CMK (cell line): ENCODE results near the gene GPR132.
"Not testable (repeated sequence)": the region's sequence is repeated elsewhere in the genome, so short reads cannot be mapped to it uniquely, and the experiment has no call there.

Source experiments
- DNase-seq: peaks from one replicate; pipeline ENCODE4 v3.0.0-alpha.2; 2010; ENCODE audit warnings: low read depth

The GPR132 gene

GRCh38 chr14:105075379-105076295, 10.4 kb upstream of the GPR132 start:
- peak; percentile 79 for DNase-seq

GRCh38 chr14:105074601-105075053, 9.4 kb upstream of the GPR132 start:
- no peak for DNase-seq

- DNase-seq: no peak
Observed at GRCh38 chr14:105073720-105074600, 8.7 kb upstream of the GPR132 start.

DNA sequence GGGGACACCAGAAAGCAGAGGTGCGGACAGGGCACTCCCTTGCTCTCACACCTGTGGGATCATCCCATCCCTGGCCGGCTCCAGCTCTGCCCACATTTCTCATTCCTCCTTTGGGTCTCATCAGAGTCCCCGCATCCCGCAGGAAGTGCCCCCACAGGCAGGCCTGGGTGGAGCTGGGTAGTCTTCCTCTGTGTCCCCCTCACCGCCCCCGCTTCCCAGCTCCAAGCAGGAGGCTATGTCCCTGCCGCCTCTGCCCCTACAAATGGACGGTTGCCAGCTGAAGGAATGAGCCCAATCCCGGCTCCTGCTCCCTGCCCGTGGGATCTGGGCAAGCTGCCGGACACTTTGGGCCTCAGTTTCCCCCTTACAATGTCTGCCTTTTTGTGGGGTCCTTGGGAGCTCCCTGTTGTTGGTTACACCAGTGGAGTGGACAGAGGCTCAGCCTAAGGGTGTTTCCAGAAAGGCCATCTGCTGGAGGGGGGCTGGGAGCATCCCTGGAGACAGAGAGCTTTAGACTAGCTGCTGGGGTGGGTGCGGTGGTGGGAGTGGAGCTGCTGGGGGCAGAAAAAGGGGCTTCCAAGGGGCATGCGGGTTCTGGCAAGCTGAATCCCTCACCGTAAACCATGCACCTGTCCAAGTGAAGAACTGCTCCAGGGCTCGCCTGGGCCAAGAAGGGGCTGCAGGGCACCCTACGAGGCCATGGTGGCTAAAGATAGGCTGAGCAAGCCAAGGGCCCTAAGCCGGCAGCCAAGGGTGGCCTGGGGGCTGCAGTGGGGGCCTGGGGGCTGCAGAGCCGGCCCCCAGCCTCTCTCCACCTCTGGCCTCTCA, 7.9 kb upstream of the GPR132 start:
- DNase-seq: no peak

DNA sequence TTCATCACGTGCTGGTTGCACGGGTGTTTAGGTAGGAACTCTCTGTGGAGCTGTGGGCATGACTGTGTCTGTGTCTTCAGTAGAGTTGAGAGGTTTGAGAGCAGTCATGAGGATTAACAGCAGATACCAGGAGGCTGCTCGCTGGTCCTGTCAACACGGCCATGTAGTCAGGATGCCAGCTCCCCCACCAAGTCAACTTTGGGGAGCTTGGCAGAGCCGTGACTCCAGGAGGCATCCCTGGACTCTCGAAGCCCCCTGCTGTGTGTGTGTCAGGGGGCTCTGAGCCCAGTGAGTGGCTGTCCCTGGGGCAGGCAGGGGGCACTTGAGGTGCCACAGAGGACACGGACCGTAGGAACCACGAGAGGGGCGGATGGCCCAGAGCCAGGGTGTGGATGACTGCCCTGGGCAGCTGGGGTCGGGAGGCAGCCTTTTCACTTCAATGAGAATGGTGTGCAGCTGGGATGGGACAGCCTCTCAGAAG, 7.2 kb upstream of the GPR132 start:
- DNase-seq: no peak

DNA sequence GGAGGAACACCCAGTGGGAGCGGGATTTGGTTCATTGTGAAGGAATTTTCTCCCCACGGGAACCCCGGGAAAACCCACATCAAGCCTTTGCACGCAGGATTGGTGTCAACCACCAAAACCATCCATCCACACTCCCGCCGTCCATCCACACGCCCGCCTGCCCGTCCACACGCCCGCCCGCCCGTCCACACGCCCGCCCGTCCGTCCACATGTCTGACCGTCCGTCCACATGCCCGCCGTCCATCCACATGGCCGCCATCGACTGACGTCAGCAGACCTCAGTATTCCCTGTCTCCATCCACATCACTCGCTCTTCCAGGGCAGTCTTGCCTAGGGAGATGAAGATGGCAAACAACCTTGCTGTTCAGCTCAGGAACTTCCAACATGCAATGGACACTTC, 6.7 kb upstream of the GPR132 start:
- DNase-seq: no peak

DNA sequence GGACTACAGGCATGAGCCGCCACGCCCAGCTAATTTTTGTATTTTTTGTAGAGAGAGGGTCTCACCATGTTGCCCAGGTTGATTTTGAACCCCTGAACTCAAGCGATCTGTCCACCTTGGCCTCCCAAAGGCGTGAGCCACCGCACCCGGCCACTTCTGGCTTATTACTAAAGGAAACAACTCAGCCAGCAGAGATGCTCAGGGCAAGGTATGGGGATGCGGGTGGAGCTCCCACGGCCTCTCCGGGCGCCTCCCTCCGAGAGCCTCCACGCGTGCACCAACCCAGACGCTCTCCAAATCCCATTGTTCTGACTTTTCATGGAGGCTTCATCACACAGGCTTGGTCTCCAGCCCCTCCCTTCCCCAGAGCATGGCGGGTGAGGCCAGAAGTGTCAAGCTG, 6.1 kb upstream of the GPR132 start:
- DNase-seq: no peak

DNA sequence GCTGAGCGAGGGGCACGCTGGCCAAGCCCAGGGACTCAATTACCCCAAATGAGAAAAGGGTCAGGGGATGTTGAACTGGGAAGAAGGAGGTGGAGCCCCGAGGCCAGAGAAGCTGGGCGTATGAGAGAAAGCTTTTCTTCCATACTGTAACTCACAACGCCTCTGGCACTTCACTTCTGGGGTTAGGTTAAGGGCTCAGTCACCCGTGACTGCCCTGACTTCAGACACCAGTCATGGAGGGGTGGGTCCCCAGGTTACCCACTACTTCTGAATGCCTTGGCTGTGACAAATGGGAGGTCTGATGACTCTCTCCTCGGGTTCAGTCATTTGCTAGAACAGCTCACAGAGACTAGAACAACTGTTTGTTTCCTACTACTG, 5.5 kb upstream of the GPR132 start:
- DNase-seq: no peak

DNA sequence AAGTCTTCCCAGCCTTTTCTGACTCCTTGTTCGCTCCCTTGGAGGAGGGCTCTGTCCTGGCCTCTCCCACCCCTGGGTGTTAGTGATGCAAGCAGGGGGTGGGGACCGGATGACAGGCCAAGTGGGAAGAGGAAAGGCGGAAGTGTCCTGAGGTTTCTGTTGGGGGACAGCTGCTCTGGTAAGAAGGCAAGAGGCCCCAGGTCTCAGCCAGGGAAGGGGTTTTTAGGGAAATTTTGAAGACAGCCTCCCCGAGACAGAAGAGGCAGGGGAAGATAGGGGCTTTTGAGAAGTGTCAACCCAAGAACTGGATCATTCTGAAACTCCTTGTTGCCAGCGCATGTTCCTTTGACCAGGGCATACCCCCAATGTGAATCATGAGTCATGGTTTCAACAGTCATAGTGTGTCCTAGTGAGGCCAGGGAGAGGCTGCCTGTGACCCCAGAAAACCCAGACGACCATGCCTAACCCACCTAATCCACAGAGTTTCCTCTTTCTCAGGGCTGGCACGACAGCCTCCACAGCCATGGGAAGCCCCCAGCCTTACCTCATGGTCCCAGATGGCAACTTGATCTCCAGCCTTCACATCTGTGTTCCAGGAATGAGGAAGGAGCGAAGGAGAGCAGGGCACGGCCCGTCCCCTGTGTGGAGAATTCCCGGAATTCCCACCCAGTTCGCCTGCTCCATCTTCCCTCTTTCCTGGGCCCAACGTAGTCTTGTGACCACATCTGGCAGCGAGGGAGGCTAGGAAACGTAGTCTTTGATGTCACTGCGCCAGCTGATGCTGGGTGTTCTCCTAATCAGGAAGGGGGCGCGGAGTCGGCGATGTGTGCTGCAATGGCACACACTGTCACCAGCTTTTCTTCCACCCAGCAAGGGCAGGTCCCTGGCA, 4.9 kb upstream of the GPR132 start:
- no peak for DNase-seq

GRCh38 chr14:105069522-105069870, 4.3 kb upstream of the GPR132 start:
- no peak for DNase-seq

- DNase-seq: no peak
Observed at GRCh38 chr14:105068818-105069217, 3.6 kb upstream of the GPR132 start.

DNA sequence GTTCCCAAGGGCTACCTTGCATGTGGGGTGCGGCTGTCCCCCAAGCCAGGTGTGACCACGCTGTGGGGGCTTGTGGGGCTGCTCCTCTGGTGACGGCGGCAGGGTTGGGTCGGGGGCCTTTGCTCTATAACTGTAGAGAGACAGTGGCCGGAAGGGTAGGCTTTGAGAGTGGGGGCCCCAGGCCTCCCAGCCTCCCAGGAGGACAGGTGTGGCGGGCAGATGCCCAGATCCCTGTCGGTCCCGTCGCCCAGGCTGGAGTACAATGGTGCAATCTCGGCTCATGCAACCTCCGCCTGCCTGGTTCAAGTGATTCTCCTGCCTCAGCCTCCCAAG, 2.7 kb upstream of the GPR132 start:
- no peak for DNase-seq

DNA sequence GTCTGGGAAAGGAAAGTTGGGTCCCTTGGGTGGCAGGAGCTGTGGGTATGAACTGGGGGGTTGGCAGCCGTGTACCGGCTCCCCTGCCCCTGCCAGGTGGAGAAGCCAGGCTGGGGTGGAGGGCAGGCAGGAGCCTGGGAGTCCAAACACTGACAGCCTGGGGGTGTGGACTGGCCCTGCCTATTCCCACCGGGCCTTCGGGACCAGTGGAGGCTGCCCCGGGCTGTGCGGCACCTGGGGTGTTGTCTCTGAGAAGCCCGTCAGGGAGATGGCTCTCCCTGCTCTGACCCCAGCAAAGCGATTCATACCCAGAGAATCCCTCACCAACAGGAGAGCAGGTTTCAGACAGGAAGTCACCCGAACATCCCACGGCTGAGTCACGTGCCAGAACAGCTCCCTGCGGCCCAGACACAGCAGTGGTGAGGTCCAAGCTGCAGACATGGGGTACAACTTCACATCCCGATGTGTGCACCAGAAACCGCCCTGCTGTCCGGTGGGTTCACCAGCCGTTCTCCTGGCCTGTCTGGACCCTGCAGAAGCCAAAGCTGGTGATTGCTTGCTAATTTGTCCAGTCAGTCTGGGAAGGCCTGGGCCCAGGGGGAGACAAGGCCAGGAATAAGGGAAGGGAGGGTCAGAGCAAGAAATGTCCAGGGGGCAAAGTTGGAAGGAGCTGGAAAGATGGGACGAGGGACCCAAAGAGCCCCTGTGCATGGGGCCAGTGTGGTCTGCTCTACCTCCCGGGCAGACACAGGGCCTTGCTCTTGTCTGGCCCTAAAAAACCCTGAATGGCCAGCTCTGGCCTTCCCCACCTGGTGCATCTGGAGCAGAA, 2.1 kb upstream of the GPR132 start:
- no peak for DNase-seq

DNA sequence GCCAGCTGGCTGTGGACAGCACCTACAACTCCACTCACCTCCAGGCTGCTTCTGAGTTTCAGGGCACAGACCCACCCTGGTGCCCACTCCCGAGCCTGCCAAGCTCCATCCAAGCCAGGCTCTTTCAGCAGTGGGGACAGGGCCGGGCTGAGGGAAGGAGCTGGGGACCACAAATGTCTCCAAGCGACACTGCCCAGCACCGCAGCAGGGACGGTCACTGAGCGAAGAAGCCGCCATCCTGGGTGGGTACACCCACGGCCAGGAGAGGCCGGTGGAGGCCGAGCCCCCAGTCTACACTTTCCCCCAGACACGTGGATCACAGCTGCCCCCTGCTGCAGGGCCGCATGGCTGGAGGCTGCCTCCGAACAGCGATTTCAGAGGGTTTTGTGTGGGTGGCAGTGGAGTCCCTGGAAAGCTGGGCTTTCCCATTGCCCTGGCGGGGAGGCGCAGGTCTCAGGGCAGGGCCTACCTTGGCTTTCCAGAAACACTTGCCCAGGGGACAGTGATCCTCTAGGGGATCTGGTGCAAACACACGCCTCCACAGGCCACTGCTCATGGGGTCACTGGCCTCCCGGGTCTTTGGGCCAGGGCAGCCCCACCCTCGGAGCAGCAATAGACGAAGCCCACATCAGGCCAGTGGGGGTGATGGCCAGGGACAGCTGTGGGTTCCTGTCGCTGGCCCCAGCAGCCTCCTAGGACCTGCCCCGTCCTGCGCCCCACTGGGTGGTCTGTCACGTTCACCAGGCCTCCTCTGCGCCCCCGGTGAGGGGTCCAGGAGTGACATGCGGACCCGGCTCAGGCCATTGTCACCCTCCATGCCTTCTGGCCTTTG, 1.2 kb upstream of the GPR132 start:
- DNase-seq: no peak

DNA sequence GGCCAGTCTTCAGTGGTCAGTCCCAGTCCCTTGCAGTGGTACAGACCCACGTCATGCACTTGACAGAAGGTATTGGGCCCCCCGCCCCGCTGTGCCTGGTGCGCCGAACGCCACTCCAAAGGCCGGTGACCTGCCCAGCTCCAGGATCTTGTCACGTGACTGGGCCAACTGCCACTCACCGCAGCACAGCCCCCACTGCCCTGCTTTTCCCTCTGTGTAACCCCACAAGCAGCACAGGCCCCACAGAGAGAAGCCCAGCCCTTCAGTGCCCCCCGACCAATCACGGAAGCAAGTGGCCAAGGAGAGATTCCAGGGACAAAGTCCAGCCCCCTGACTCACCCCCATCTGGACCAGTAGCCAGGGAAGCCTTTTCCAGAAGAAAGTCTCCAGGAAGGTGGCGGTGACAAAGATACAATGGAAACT, 498 bp downstream of the GPR132 start:
- DNase-seq: no peak

DNA sequence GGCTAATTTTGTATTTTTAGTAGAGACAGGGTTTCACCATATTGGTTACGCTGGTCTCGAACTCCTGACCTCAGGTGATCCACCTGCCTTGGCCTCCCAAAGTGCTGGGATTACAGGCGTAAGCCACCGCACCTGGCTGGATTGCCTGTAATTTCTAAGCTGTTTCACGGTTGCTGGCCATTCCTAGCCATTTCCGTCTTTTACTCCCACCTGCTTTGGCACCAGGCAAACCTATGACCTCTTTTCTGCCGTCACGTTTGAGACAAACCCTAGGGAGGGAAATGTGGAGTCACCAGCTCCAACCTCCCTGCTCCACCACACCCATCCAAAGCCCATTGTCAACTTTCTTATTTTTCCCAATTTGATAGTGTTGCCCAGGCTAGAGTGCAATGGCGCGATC, 1.2 kb downstream of the GPR132 start:
- DNase-seq: no peak

GRCh38 chr14:105063506-105063905, 1.7 kb downstream of the GPR132 start:
- not testable (repeated sequence) for DNase-seq

DNA sequence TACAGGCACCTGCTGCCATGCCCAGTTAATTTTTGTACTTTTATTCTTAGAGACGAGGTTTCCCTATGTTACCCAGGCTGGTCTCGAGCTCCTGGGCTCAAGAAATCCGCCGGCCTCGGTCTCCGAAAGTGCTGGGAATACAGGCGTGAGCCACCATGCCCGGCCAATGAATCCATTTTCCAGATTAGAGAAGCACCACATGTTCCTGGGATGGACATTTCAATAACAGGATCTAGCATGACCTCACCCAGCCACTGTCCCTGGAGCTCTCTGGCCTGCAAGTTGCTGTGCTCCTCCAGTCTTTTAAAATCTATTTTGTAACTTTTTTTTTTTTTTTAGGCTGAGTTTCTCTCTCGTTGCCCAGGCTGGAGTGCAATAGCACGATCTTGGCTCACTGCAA, 2.2 kb downstream of the GPR132 start:
- DNase-seq: no peak

- no peak for DNase-seq
Observed at GRCh38 chr14:105062048-105062433, 3.2 kb downstream of the GPR132 start.
